GM18951 (cell line): ENCODE results near the gene RNGTT.
"Not testable (repeated sequence)": the region's sequence is repeated elsewhere in the genome, so short reads cannot be mapped to it uniquely, and the experiment has no call there.

Source experiments
- POLR2A ChIP-seq: IDR thresholded peaks from 4 replicates; pipeline ENCODE4 v1.6.1; 2011; ENCODE audit warnings: mild to moderate bottlenecking; ENCODE audit not compliant: insufficient read length, insufficient read depth; ENCODE audit errors: extremely low read depth
- in situ Hi-C: fragments of 300-500 bp; cut with MboI; formaldehyde crosslinking; loops from one replicate; pipeline ENCODE4 v1.12.0; 2022; ENCODE audit warnings: low sequenced_read_pairs, mixed read lengths, inconsistent platforms; ENCODE audit not compliant: unreplicated experiment

RNGTT gene

GRCh38 chr6:88856566-88856965 lies 106.9 kb downstream of the RNGTT start:
- in situ Hi-C loops = loop anchor here (25.0 kb wide), 2 partner anchors 919 to 1469 kb away; no protein-coding TSS in a partner anchor
- TF ChIP-seq POLR2A = no peak

GRCh38 chr6:88855541-88856147 lies 107.8 kb downstream of the RNGTT start:
- in situ Hi-C loops = loop anchor here (25.0 kb wide), 2 partner anchors 918 to 1468 kb away; no protein-coding TSS in a partner anchor
- TF ChIP-seq POLR2A = no peak

- in situ Hi-C loops = loop anchor here (25.0 kb wide), 2 partner anchors 915 to 1465 kb away; no protein-coding TSS in a partner anchor
- no peak for TF ChIP-seq POLR2A
Measured at GRCh38 chr6:88852775-88853174, 110.6 kb downstream of the RNGTT start.

GRCh38 chr6:88852000-88852399 lies 111.4 kb downstream of the RNGTT start:
- no peak for TF ChIP-seq POLR2A
- in situ Hi-C loops = loop anchor here (25.0 kb wide), 2 partner anchors 915 to 1465 kb away; no protein-coding TSS in a partner anchor

GRCh38 chr6:88848870-88849269 lies 114.5 kb downstream of the RNGTT start:
- no peak for TF ChIP-seq POLR2A
- in situ Hi-C loops = no loop called here

DNA sequence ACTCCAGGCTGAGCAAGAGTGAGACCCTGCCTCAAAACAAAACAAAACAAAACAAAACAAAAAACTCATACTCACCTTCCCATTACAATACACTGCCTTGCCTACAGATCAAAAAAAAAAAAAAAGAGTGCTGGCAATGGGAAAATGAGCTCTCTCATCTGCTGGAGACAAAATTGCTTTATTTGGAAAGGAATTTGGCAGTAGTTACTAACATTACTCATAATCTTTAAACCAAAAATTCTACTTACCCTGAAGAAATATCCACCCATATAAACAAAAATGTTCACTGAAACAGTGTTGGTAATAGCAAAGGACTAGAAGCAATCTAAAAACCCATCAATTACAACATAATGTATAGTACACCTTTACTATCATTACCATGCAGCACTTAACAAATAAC lies 120.4 kb downstream of the RNGTT start:
- no peak for TF ChIP-seq POLR2A
- in situ Hi-C loops = no loop called here

- in situ Hi-C loops = no loop called here
- no peak for TF ChIP-seq POLR2A
Measured at GRCh38 chr6:88842320-88842719, 121.1 kb downstream of the RNGTT start.

GRCh38 chr6:88840796-88841539 lies 122.5 kb downstream of the RNGTT start:
- in situ Hi-C loops = no loop called here
- no peak for TF ChIP-seq POLR2A

- in situ Hi-C loops = no loop called here
- TF ChIP-seq POLR2A = no peak
Measured at GRCh38 chr6:88840289-88840688, 123.1 kb downstream of the RNGTT start.

DNA sequence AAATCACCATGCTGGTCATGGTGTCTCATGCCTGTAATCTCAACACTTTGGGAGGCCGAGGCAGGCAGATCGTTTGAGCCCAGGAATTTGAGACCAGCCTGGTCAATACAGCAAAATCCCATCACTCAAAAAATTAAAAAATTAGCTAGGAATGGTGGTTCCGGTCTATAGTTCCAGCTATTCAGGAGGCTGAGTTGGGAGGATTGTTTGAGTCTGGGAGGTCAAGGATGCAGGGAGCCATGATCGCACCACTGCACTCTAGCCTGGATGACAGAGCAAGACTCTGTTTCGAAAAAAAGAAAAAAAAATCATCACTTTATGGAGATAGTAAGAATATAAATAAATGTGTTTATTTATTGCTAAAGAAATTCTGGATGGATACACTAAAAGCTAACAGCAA lies 124.1 kb downstream of the RNGTT start:
- TF ChIP-seq POLR2A = no peak
- in situ Hi-C loops = no loop called here

DNA sequence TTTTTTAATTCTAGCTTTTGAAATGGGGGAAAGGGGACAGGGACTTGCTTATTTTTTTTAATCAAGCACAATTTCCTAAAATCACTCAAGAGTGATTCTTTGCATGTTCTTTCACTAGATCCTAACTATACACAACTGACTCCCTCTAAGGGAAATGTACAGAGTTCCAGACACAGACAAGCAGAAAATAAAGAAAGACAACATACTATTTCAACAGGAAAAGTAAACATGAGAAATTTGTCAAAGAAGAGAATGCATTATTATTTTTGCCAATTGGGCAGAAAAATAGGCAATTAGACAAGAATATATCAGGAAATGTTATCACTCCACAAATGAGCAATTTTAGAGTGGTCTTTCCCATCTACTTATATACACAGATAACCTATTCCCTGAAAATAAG lies 128.2 kb downstream of the RNGTT start:
- no peak for TF ChIP-seq POLR2A
- in situ Hi-C loops = no loop called here

DNA sequence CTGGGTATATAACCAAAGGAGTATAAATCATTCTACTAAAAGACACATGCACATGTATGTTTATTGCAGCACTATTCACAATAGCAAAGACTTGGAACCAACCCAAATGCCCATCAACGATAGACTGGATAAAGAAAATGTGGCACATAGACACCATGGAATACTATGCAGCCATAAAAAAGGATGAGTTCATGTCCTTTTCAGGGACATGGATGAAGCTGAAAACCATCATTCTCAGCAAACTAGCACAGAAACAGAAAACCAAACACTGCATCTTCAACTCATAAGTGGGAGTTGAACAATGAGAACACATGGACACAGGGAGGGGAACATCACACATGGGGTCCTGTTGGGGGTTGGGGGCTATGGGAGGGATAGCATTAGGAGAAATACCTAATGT lies 130.3 kb downstream of the RNGTT start:
- in situ Hi-C loops = not testable (repeated sequence)

- in situ Hi-C loops = not testable (repeated sequence)
Measured at GRCh38 chr6:88827599-88827998, 135.8 kb downstream of the RNGTT start.

DNA sequence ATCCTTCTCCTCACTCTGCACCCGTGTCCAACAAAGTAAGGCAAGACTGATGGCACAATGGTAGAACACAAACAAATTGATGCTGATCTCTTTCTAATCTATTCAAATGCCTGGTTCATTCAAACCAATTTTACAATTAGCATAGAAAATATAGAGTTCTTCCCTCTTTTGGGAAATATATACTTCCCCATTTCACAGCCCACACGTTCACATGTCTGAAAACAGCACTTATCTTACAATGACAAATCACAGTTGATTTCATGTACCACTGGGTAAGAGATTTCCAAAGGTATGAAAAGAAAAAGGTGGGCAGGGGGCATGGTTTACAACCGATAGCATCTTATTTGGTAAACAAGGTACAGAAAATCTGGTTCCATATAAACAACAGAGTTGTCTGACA lies 137.6 kb downstream of the RNGTT start:
- in situ Hi-C loops = no loop called here

DNA sequence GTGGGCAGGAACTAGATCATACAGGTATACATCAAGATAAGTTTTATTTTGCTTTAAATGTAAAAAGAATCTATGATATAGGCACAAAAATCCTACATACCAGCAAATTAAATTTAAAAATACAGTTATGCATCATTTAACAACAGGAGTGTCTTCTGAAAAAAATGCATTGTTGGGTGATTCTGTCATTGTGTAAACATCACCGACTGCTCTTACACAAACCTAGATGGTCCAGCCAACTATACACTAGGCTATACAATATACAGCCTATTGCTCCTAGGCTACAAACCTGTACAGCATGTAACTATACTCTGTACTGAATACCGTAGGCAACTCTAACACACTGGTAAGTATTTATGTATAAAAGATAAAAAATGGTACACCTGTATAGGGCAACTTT lies 139.4 kb downstream of the RNGTT start:
- in situ Hi-C loops = no loop called here
- no peak for TF ChIP-seq POLR2A

More for the DNA sequence above, 137.6 kb downstream of the RNGTT start:
- no peak for TF ChIP-seq POLR2A

DNA sequence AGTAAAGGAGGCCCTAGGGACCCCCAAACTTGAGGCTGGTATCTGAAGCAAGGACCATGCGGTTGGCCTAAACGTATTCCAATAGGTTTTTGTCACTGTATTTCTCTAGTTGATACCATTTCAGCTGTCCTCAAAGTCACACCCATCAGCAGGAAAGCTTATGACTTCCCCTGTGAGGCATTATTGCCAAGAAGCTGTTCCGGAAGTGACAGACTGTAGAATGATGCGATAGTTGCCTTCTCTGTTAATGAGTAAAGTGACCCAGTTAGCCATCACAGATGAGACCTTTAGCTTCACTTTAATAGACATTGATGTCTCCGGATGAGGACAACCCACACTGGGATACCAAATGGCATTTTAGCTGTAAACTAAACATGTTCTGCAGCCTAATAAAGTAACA lies 147.9 kb downstream of the RNGTT start:
- in situ Hi-C loops = no loop called here
- TF ChIP-seq POLR2A = no peak
